MM.1S (cell line): Measurements from ENCODE around the gene MRPS10.
"Not testable (repeated sequence)": the region's sequence is repeated elsewhere in the genome, so short reads cannot be mapped to it uniquely, and the experiment has no call there.

Experiments used
- DNase-seq: peaks from one replicate; pipeline ENCODE4 v3.0.0-alpha.2; 2015
- H2AFZ ChIP-seq: fragments of 300-600 bp; sonication (generic); 2 replicates; pipeline ENCODE4 v1.6.0; 2016; ENCODE audit warnings: antibody characterized with exemption, low read length
- H3F3A ChIP-seq: fragments of 300-600 bp; sonication (generic); 2 replicates; pipeline ENCODE4 v1.6.1; 2016; ENCODE audit warnings: mild to moderate bottlenecking, antibody characterized with exemption, low read length, moderate library complexity, mixed read lengths; ENCODE audit not compliant: insufficient read depth
- H3K27ac ChIP-seq: fragments of 300-600 bp; sonication (generic); 2 replicates; pipeline ENCODE4 v1.5.1; 2016; ENCODE audit warnings: mild to moderate bottlenecking, low read length
- H3K27me3 ChIP-seq: fragments of 300-600 bp; sonication (generic); replicated peaks from 2 replicates; pipeline ENCODE4 v1.6.0; 2016; ENCODE audit warnings: low read length; ENCODE audit not compliant: insufficient read depth
- H3K36me3 ChIP-seq: fragments of 300-600 bp; sonication (generic); replicated peaks from 2 replicates; pipeline ENCODE4 v1.6.1; 2016; ENCODE audit warnings: mild to moderate bottlenecking, low read length, mixed read lengths; ENCODE audit not compliant: insufficient read depth
- H3K4me1 ChIP-seq: fragments of 300-600 bp; sonication (generic); 2 replicates; pipeline ENCODE4 v1.6.1; 2016; ENCODE audit warnings: low read length, mixed read lengths
- H3K4me2 ChIP-seq: fragments of 300-600 bp; sonication (generic); 2 replicates; pipeline ENCODE4 v1.6.0; 2016; ENCODE audit warnings: low read depth, low read length
- H3K4me3 ChIP-seq: fragments of 300-600 bp; sonication (generic); 2 replicates; pipeline ENCODE4 v1.5.1; 2016; ENCODE audit warnings: low read length, mixed read lengths
- H3K79me2 ChIP-seq: fragments of 300-600 bp; sonication (generic); 2 replicates; pipeline ENCODE4 v1.6.1; 2016; ENCODE audit warnings: mixed run types, low read length, mixed read lengths
- H3K9ac ChIP-seq: fragments of 300-600 bp; sonication (generic); 2 replicates; pipeline ENCODE4 v1.6.1; 2016; ENCODE audit warnings: low read length, mixed read lengths
- H3K9me2 ChIP-seq: fragments of 300-600 bp; sonication (generic); replicated peaks from 2 replicates; pipeline ENCODE4 v1.6.1; 2016; ENCODE audit warnings: mild to moderate bottlenecking, low read length, mixed read lengths; ENCODE audit not compliant: insufficient read depth
- H3K9me3 ChIP-seq: fragments of 300-600 bp; sonication (generic); replicated peaks from 2 replicates; pipeline ENCODE4 v1.6.1; 2016; ENCODE audit warnings: mild to moderate bottlenecking, low read length, mixed read lengths; ENCODE audit not compliant: insufficient read depth
- H4K20me1 ChIP-seq: fragments of 300-600 bp; sonication (generic); 2 replicates; pipeline ENCODE4 v1.6.1; 2016; ENCODE audit warnings: mild to moderate bottlenecking, low read length, moderate library complexity, mixed read lengths; ENCODE audit not compliant: insufficient read depth
- CTCF ChIP-seq: fragments of 300-600 bp; sonication (generic); IDR thresholded peaks from 2 replicates; pipeline ENCODE4 v1.5.1; 2016; ENCODE audit warnings: antibody characterized with exemption, low read length, mixed read lengths
- EZH2 ChIP-seq: fragments of 300-600 bp; sonication (generic); optimal IDR thresholded peaks from 2 replicates; pipeline ENCODE3; 2017; ENCODE audit warnings: low read depth, mild to moderate bottlenecking, antibody characterized with exemption, low read length, mixed read lengths
- EZH2phosphoT487 ChIP-seq: fragments of 300-600 bp; sonication (generic); IDR thresholded peaks from 2 replicates; pipeline ENCODE4 v1.6.1; 2018; ENCODE audit warnings: antibody characterized with exemption, low read length

MRPS10 gene

GRCh38 chr6:42195415-42195814 lies 22.2 kb downstream of the MRPS10 start:
- Histone ChIP-seq H3K79me2 (no peaks in the 10 kb centered on the region), H3K36me3 (no peaks in the 10 kb centered on the region), H3K4me1 (no peaks in the 10 kb centered on the region), H3K9ac (no peak overlapping the region), H3K9me2 (no peaks in the 10 kb centered on the region), H2AFZ (no peak overlapping the region), H3K27ac (no peak overlapping the region), H3K4me2 (no peak overlapping the region), H4K20me1 (no peaks in the 10 kb centered on the region), H3K4me3 (no peak overlapping the region), H3K27me3 (no peaks in the 10 kb centered on the region), H3K9me3 (no peaks in the 10 kb centered on the region), H3F3A (no peaks in the 10 kb centered on the region)
- no peak for TF ChIP-seq EZH2phosphoT487
- DNase-seq = no peak

DNA sequence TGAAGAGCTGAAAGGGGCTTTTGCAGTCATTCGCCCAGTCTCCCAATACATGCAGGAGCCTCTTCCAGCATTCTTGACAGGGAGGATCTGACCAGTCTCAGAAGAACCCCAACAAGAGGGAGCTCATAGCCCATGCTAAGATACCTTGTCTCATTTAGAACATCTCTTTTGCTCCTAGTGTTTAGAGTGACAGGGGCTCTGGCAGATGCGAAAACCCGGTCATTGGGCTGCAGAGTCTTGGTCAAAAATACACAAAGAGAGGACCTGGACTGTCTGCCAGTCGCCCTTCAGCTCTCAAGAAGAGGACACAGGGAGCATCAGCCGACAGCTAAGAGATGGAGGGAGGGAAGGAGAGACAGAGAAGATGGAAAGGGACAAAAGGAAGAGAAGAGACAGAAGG lies 23.6 kb downstream of the MRPS10 start:
- H3K4me3 ChIP-seq = no peak overlapping the region
- H3K9me3 ChIP-seq = no peaks in the 10 kb centered on the region
- no peak overlapping the region for H3K4me2 ChIP-seq
- H2AFZ ChIP-seq = no peak overlapping the region
- no peaks in the 10 kb centered on the region for H3K9me2 ChIP-seq
- H3K36me3 ChIP-seq = no peaks in the 10 kb centered on the region
- H3K27me3 ChIP-seq = no peaks in the 10 kb centered on the region
- no peaks in the 10 kb centered on the region for H4K20me1 ChIP-seq
- TF ChIP-seq EZH2phosphoT487 = no peak
- TF ChIP-seq CTCF = no peak
- TF ChIP-seq EZH2 = no peak
- no peak overlapping the region for H3K9ac ChIP-seq
- no peak overlapping the region for H3K27ac ChIP-seq
- no peaks in the 10 kb centered on the region for H3F3A ChIP-seq
- H3K4me1 ChIP-seq = no peaks in the 10 kb centered on the region
- DNase-seq = no peak
- no peaks in the 10 kb centered on the region for H3K79me2 ChIP-seq

- no peaks in the 10 kb centered on the region for H3F3A ChIP-seq
- DNase-seq = no peak
- no peaks in the 10 kb centered on the region for H3K36me3 ChIP-seq
- H3K4me2 ChIP-seq = no peak overlapping the region
- H3K27ac ChIP-seq = no peak overlapping the region
- H3K4me3 ChIP-seq = no peak overlapping the region
- H3K9me2 ChIP-seq = no peaks in the 10 kb centered on the region
- no peak overlapping the region for H3K9ac ChIP-seq
- TF ChIP-seq EZH2phosphoT487 = no peak
- no peak for TF ChIP-seq CTCF
- no peak for TF ChIP-seq EZH2
- no peaks in the 10 kb centered on the region for H3K9me3 ChIP-seq
- H3K4me1 ChIP-seq = no peaks in the 10 kb centered on the region
- no peaks in the 10 kb centered on the region for H3K27me3 ChIP-seq
- no peaks in the 10 kb centered on the region for H4K20me1 ChIP-seq
- H3K79me2 ChIP-seq = no peaks in the 10 kb centered on the region
- H2AFZ ChIP-seq = no peak overlapping the region
Observed at GRCh38 chr6:42193491-42193894, 24.2 kb downstream of the MRPS10 start.

GRCh38 chr6:42192385-42192784 lies 25.3 kb downstream of the MRPS10 start:
- not testable (repeated sequence) for H3K27ac ChIP-seq, H3K4me3 ChIP-seq, H3K9me2 ChIP-seq, H3K4me1 ChIP-seq, H3K36me3 ChIP-seq, H3K4me2 ChIP-seq, H4K20me1 ChIP-seq, H3K9ac ChIP-seq, H3K79me2 ChIP-seq, H3K9me3 ChIP-seq, H2AFZ ChIP-seq, DNase-seq, H3F3A ChIP-seq, H3K27me3 ChIP-seq
